HepG2 (cell line): Measurements from ENCODE around the gene ZC3H18. TPM values are rescaled to one million over a fixed set of nuclear protein-coding genes. Genes with fewer than 3 reads are reported as not detected.
A peak's percentile ranks its signal among the peaks of the same experiment; 100 is the strongest.

Experiments used
- ATAC-seq: fragments of 200-7000 bp; cut with Tn5 transposase; 3 replicates; pipeline ENCODE4 v1.9.1; 2020; ENCODE audit warnings: mild to moderate bottlenecking, moderate library complexity
- BruUV-seq: library from RNA; stranded (reverse); fragments of 400-500 nt; replicated peaks from 2 replicates; lab custom pipeline; 2021; lab: Mats Ljungman, UMichigan
- CTCF ChIA-PET: fragments of 300-600 bp; formaldehyde crosslinking; extraction: SDS; loops from one replicate; lab custom pipeline; 2021; ENCODE audit warnings: low total read pairs, inconsistent platforms, low intra/inter-chr PET ratio; lab: Yijun Ruan, JAX
- POLR2A ChIA-PET: fragments of 350-600 bp; sonication (Branson Sonifier 250); formaldehyde crosslinking; loops from one replicate; lab custom pipeline; 2020; ENCODE audit warnings: antibody characterized with exemption, inconsistent platforms; lab: Yijun Ruan, JAX
- DNase-seq: peaks from one replicate; pipeline ENCODE4 v3.0.0-alpha.2; 2015; ENCODE audit warnings: low spot score
- FAIRE-seq: peaks from 3 replicates; lab custom pipeline; 2011; peaks lifted over from hg19 to GRCh38; lab: Jason Lieb, UNC
- H2AFZ ChIP-seq: one replicate; pipeline ENCODE4 v1.6.1; 2011; ENCODE audit warnings: low read length, inconsistent platforms
- H3K27ac ChIP-seq: fragments of 300-600 bp; 3 replicates; pipeline ENCODE4 v1.8.0; 2011; ENCODE audit warnings: mixed run types, mild to moderate bottlenecking, mixed read lengths, low read length, inconsistent platforms; ENCODE audit not compliant: insufficient read depth; ENCODE audit errors: extremely low read length
- H3K27me3 ChIP-seq, 2 experiments: fragments of 200-600 bp in 1 of 2; 2 replicates in 1 of 2; 3 replicates in 1 of 2; pipeline versions ENCODE4 v1.6.0 to v1.8.0; 2011; ENCODE audit warnings: low read length in 2 of 2, mild to moderate bottlenecking in 2 of 2, moderate library complexity in 2 of 2, inconsistent platforms in 1 of 2; ENCODE audit not compliant: insufficient read depth in 2 of 2, control insufficient read depth in 1 of 2
- H3K36me3 ChIP-seq, 2 experiments: fragments of 200-600 bp in 1 of 2; replicated peaks in 1 of 2; 2 replicates in 1 of 2; 3 replicates in 1 of 2; pipeline versions ENCODE4 v1.5.1 to v1.8.0; 2011; ENCODE audit warnings: low read length in 2 of 2, inconsistent platforms in 1 of 2; ENCODE audit not compliant: insufficient read depth in 2 of 2, control insufficient read depth in 1 of 2
- H3K4me1 ChIP-seq: 2 replicates; pipeline ENCODE4 v1.5.1; 2012; ENCODE audit warnings: low read length, inconsistent platforms; ENCODE audit not compliant: insufficient read depth
- H3K4me2 ChIP-seq: 2 replicates; pipeline ENCODE4 v1.6.0; 2011; ENCODE audit warnings: low read depth, low read length, inconsistent platforms
- H3K4me3 ChIP-seq, 3 experiments: fragments of 200-600 bp in 1 of 3; sonication (generic), shearing (Covaris generic) in 1 of 3; replicated peaks in 1 of 3; 2 replicates each; pipeline ENCODE4 v1.5.1; 2011 to 2016; ENCODE audit warnings: low read length in 3 of 3, inconsistent platforms in 2 of 3, low read depth in 2 of 3, mild to moderate bottlenecking in 2 of 3, control low read depth in 1 of 3, mixed read lengths in 1 of 3; ENCODE audit not compliant: insufficient read depth in 1 of 3
- H3K79me2 ChIP-seq: one replicate; pipeline ENCODE4 v1.6.1; 2011; ENCODE audit warnings: low read length, inconsistent platforms; ENCODE audit not compliant: insufficient read depth
- H3K9ac ChIP-seq: 2 replicates; pipeline ENCODE4 v1.6.0; 2011; ENCODE audit warnings: mild to moderate bottlenecking, low read depth, low read length, inconsistent platforms; ENCODE audit not compliant: insufficient read depth
- H3K9me3 ChIP-seq: 2 replicates; pipeline ENCODE4 v1.5.1; 2012; ENCODE audit warnings: mild to moderate bottlenecking, low read length
- H4K20me1 ChIP-seq: 2 replicates; pipeline ENCODE4 v1.6.0; 2011; ENCODE audit warnings: inconsistent platforms, mild to moderate bottlenecking, low read length, moderate library complexity; ENCODE audit not compliant: insufficient read depth
- AKAP8 ChIP-seq: sonication (generic); formaldehyde crosslinking; IDR thresholded peaks from 2 replicates; pipeline ENCODE4 v1.5.1; 2020; ENCODE audit warnings: mild to moderate bottlenecking, missing genetic modification reagents
- DNMT1 ChIP-seq: sonication (generic); formaldehyde crosslinking; IDR thresholded peaks from 2 replicates; pipeline ENCODE4 v1.5.1; 2020; ENCODE audit warnings: mild to moderate bottlenecking, missing genetic modification reagents
- EED ChIP-seq: sonication (generic); formaldehyde crosslinking; IDR thresholded peaks from 2 replicates; pipeline ENCODE4 v1.5.0; 2020; ENCODE audit warnings: mild to moderate bottlenecking, missing genetic modification reagents
- PHF20 ChIP-seq: sonication (generic); formaldehyde crosslinking; IDR thresholded peaks from 2 replicates; pipeline ENCODE4 v1.5.0; 2020; ENCODE audit warnings: mild to moderate bottlenecking, missing genetic modification reagents
- POLR2A ChIP-seq, 2 experiments: IDR thresholded peaks; 2 replicates each; pipeline ENCODE4 v1.6.1; 2011; ENCODE audit warnings: low read depth in 2 of 2, low read length in 2 of 2, mild to moderate bottlenecking in 1 of 2, moderate library complexity in 1 of 2; ENCODE audit not compliant: insufficient read depth in 1 of 2
- SP2 ChIP-seq: sonication (generic); formaldehyde crosslinking; IDR thresholded peaks from 2 replicates; pipeline ENCODE4 v1.5.1; 2020; ENCODE audit warnings: mild to moderate bottlenecking, missing genetic modification reagents
- ZBTB26 ChIP-seq: IDR thresholded peaks from 2 replicates; pipeline ENCODE4 v1.6.1; 2016; ENCODE audit warnings: missing compliant biosample characterization, missing genetic modification reagents, borderline replicate concordance
- ZBTB38 ChIP-seq: sonication (generic); formaldehyde crosslinking; IDR thresholded peaks from 2 replicates; pipeline ENCODE4 v1.5.1; 2020; ENCODE audit warnings: mild to moderate bottlenecking, missing genetic modification reagents
- ZNF207 ChIP-seq: fragments of 450-650 bp; IDR thresholded peaks from 2 replicates; pipeline ENCODE4 v1.6.1; 2016; ENCODE audit warnings: antibody characterized with exemption, borderline replicate concordance
- ZNF280B ChIP-seq: sonication (generic); formaldehyde crosslinking; IDR thresholded peaks from 2 replicates; pipeline ENCODE4 v1.5.0; 2020; ENCODE audit warnings: missing genetic modification reagents, mild to moderate bottlenecking, borderline replicate concordance
- ZNF34 ChIP-seq: sonication (generic); formaldehyde crosslinking; IDR thresholded peaks from 2 replicates; pipeline ENCODE4 v1.4.0; 2020; ENCODE audit warnings: mild to moderate bottlenecking, missing genetic modification reagents, borderline replicate concordance
- ZNF503 ChIP-seq: sonication (generic); formaldehyde crosslinking; IDR thresholded peaks from 2 replicates; pipeline ENCODE4 v1.4.0; 2020; ENCODE audit warnings: missing genetic modification reagents
- ZNF598 ChIP-seq: sonication (generic); formaldehyde crosslinking; IDR thresholded peaks from 2 replicates; pipeline ENCODE4 v1.5.1; 2020; ENCODE audit warnings: mild to moderate bottlenecking, missing genetic modification reagents, borderline replicate concordance
- ZNF609 ChIP-seq: sonication (generic); formaldehyde crosslinking; IDR thresholded peaks from 2 replicates; pipeline ENCODE4 v1.4.0; 2020; ENCODE audit warnings: mild to moderate bottlenecking, missing genetic modification reagents, borderline replicate concordance
- ZNF891 ChIP-seq: sonication (generic); formaldehyde crosslinking; IDR thresholded peaks from 2 replicates; pipeline ENCODE4 v1.5.0; 2020; ENCODE audit warnings: mild to moderate bottlenecking, missing genetic modification reagents
- WGBS: methylation state at CpG from one replicate; pipeline ENCODE4 v1.1.6; 2017; ENCODE audit warnings: low lambda C conversion rate; 5-methylcytosine and 5-hydroxymethylcytosine counted together
- in situ Hi-C: cut with HindIII; loops from 2 replicates; pipeline ENCODE4 v1.10.0; 2017; ENCODE audit warnings: low pct_unique_long_range_greater_than_20kb; ENCODE audit not compliant: extremely low pct_ligation_motif_present
- intact Hi-C: fragments of 100-400 bp; cut with micrococcal nuclease; formaldehyde crosslinking; loops from one replicate; pipeline ENCODE4 v1.10.0; 2022; ENCODE audit not compliant: unreplicated experiment
- polyA plus RNA-seq, 8 experiments: library from polyadenylated mRNA; depleted of rRNA in 3 of 8; stranded (reverse) in 7 of 8; unstranded in 1 of 8; fragments of >200 nt; fragmentation: Illumina TruSeq in 4 of 8; extraction: Trizol in 4 of 8; gene quantifications; 2 replicates each; pipeline versions ENCODE4 v1.2.1 to v1.2.3, GENCODE V29; 2011 to 2016; ENCODE audit warnings: low read depth in 4 of 8, missing spikeins in 1 of 8, mixed read lengths in 1 of 8; ENCODE audit not compliant: insufficient read depth in 1 of 8
- total RNA-seq, 5 experiments: library from RNA; depleted of rRNA; stranded (reverse); fragments of >200 nt; fragmentation: Illumina TruSeq; extraction: Trizol; gene quantifications; 2 replicates each; pipeline ENCODE4 v1.2.3, GENCODE V29; 2016; ENCODE audit warnings: low read depth in 1 of 5

The ZC3H18 gene
- total and polyA plus RNA-seq, 2 of the 13 experiments (the other 11 are each of a cell fraction or from before 2014, with no cell fraction given), result 11.2 to 27.4 TPM

GRCh38 chr16:88657371-88657770, 87.2 kb downstream of the ZC3H18 start:
- H3K4me3 ChIP-seq, result no peak overlapping the region
- H3K36me3 ChIP-seq, result peaks cover 13 to 56% of the 10 kb centered on the region in 2 experiments
- no peaks in the 10 kb centered on the region for H3K27me3 ChIP-seq
- CTCF ChIA-PET, result no interaction called here
- H3K79me2 ChIP-seq, result peaks cover 55% of the 10 kb centered on the region
- intact Hi-C loops (no loop called here), in situ Hi-C loops (no loop called here)
- POLR2A ChIA-PET, result no interaction called here
- H3K9me3 ChIP-seq, result no peaks in the 10 kb centered on the region
- H3K9ac ChIP-seq, result no peak overlapping the region
- H3K27ac ChIP-seq, result no peak overlapping the region
- no peak for DNase-seq
- peaks cover 41% of the 10 kb centered on the region for H4K20me1 ChIP-seq
- BruUV-seq, result no TSS peak
- ATAC-seq, result no peak
- H2AFZ ChIP-seq, result no peak overlapping the region
- FAIRE-seq, result no peak
- WGBS, result 91% methylated on average over 12 of the region's 19 CpGs
- H3K4me1 ChIP-seq, result peaks cover 31% of the 10 kb centered on the region
- H3K4me2 ChIP-seq, result no peak overlapping the region
- no peak for TF ChIP-seq EED
- 0 out of 2 replicates have a peak, but pooled peaks have one; percentile 16 for TF ChIP-seq ZNF891
- TF ChIP-seq ZNF609 (CRISPR knock-in tag), result no peak
- TF ChIP-seq ZNF34, result no peak
- peak; percentile 46; the same call in 1 of the 2 replicates for TF ChIP-seq ZBTB38 (CRISPR knock-in tag)
- no peak for TF ChIP-seq PHF20
- no peak for TF ChIP-seq POLR2A (IDR thresholded peaks at IDR 0.05; ENCODE audit: insufficient read depth in 1 of 2, low read depth in 2 of 2, low read length in 2 of 2)
- TF ChIP-seq ZNF207, result no peak
- TF ChIP-seq ZBTB26 (CRISPR knock-in tag), result no peak
- TF ChIP-seq ZNF598, result no peak
- TF ChIP-seq AKAP8 (CRISPR knock-in tag), result 0 out of 2 replicates have a peak, but pooled peaks have one; percentile 49
- TF ChIP-seq DNMT1 (CRISPR knock-in tag), result 0 out of 2 replicates have a peak, but pooled peaks have one; percentile 79
- no peak for TF ChIP-seq SP2 (CRISPR knock-in tag)
- peak; percentile 60; the same call in 1 of the 2 replicates for TF ChIP-seq ZNF280B (CRISPR knock-in tag)
- TF ChIP-seq ZNF503 (CRISPR knock-in tag), result no peak
